ENCODE data around the gene HIP1R. TPM values are rescaled to one million over a fixed set of nuclear protein-coding genes. Genes with fewer than 3 reads are reported as not detected.

HIP1R gene
- total RNA-seq, 1 donor from 2014 or later: 61.1 TPM

DNA sequence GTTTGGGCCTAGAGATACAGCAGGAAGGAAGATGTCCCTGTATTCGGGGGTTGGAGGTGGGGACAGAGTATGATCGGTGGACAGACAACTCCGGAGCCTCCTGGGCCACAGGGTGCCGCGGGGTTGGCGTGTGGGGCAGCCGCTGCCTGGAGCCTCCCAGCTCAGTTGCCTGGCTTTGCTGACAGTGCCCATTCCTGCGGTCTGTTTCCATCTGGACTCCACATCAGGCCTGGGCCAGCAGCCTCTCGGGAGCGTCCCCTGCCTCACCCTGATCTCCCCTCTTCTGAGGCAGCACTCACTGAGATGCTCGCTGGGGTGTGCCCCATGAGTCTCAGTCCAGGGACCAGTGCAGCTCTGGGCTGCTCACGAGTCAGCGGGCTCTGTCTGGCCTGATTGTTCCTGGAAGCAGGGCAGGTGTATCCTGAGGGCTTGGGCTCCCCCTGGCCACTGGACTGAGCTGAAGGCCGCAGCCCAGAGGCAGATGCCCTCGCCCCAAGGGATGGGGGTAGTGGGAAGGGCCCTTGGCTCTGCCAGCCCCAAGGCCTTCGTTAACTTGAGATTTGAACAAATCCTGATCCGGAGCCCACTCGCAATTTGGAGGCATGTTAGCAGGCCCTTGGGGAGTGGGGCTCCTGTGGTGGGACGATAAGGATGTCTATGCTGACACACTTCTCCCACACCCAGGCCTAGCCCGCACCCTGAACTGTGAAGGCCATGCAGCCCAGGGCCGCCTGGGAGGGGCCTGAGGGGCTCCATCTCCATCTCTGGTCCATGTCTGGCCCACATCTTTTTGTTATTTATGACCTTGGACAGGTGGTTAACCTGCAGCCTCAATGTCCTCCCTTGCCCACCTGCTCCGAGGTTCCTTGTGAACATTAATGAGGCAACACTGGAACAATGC lies 7.5 kb downstream of the HIP1R start:
- DNase-seq (ENCODE audit: low spot score, unreplicated experiment): no peak
- Mint-ChIP-seq H3K27me3 (no peaks in the 10 kb centered on the region), H3K36me3 (ENCODE audit: insufficient read depth) (no peaks in the 10 kb centered on the region), H3K4me3 (ENCODE audit: low read depth) (no peak overlapping the region), H3K27ac (no peak overlapping the region), H3K9me3 (ENCODE audit: low read depth) (no peaks in the 10 kb centered on the region), H3K4me1 (ENCODE audit: low read depth) (peaks cover 27% of the 10 kb centered on the region)
- TF ChIP-seq, protein P1, sequence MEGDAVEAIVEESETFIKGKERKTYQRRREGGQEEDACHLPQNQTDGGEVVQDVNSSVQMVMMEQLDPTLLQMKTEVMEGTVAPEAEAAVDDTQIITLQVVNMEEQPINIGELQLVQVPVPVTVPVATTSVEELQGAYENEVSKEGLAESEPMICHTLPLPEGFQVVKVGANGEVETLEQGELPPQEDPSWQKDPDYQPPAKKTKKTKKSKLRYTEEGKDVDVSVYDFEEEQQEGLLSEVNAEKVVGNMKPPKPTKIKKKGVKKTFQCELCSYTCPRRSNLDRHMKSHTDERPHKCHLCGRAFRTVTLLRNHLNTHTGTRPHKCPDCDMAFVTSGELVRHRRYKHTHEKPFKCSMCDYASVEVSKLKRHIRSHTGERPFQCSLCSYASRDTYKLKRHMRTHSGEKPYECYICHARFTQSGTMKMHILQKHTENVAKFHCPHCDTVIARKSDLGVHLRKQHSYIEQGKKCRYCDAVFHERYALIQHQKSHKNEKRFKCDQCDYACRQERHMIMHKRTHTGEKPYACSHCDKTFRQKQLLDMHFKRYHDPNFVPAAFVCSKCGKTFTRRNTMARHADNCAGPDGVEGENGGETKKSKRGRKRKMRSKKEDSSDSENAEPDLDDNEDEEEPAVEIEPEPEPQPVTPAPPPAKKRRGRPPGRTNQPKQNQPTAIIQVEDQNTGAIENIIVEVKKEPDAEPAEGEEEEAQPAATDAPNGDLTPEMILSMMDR (IDR thresholded peaks at IDR 0.05; ENCODE audit: unreplicated experiment): no peak

DNA sequence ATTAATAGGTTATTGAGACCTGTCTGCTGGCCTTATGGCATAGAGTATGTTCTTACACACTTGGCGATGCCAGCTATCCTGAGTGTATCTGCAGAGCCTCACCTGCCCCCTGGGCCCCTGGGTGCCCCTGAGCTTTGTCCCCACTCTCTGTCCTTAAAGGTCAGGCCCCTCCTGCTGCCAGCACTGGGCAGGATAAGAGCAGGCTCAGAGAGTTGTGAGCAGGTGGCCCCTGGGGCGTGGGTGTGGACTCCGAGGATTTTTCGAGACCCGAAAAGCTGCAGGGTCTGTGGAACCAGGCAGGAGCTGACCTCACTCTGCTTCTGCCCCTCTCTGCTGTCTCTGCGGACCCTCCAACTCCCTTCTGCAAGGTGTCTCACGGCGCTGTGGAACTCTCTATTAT lies 8.2 kb downstream of the HIP1R start:
- H3K4me3 Mint-ChIP-seq (ENCODE audit: low read depth): no peak overlapping the region
- TF ChIP-seq, protein P1 (IDR thresholded peaks at IDR 0.05; ENCODE audit: unreplicated experiment): no peak

DNA sequence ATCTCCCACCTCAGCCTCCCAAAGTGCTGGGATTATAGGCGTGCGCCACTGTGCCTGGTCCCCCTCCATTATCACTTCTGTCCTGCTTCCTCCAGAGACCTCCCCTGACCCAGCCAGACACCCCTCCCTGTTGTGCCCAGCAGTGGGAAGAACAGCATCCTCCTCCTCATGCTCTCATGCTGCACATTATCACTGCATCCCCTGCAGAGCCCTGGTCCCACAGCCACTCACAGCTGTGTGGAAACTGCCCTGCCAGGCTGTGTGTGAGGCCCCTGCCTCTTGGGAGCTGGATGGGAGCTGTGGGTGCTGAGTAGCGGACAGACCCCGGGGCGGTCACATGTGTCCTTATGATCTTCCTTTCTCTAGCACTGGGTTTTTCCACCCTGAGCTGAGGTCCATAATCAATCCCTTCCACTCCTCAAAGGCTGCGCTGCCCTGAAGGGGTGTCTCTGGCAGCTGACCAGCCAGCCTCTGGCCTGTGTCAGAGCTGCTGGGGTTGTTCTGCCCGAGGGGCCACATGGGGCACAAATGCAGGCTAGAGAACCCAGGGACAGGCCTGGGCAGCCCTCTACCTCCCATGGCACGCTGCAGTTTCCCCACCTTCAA lies 9.2 kb downstream of the HIP1R start:
- Mint-ChIP-seq H3K4me3 (ENCODE audit: low read depth) (no peak overlapping the region), H3K27ac (no peak overlapping the region), H3K4me1 (ENCODE audit: low read depth) (peaks cover 10% of the 10 kb centered on the region), H3K36me3 (ENCODE audit: insufficient read depth) (peaks cover under 1% of the 10 kb centered on the region), H3K27me3 (no peaks in the 10 kb centered on the region), H3K9me3 (ENCODE audit: low read depth) (no peaks in the 10 kb centered on the region)
- TF ChIP-seq, protein P1 (IDR thresholded peaks at IDR 0.05; ENCODE audit: unreplicated experiment): no peak
- DNase-seq (ENCODE audit: low spot score, unreplicated experiment): no peak

More for the DNA sequence above, 8.2 kb downstream of the HIP1R start:
- Mint-ChIP-seq H3K36me3 (ENCODE audit: insufficient read depth) (no peaks in the 10 kb centered on the region), H3K4me1 (ENCODE audit: low read depth) (peaks cover 20% of the 10 kb centered on the region), H3K27me3 (no peaks in the 10 kb centered on the region), H3K27ac (peak overlapping the region; percentile 49), H3K9me3 (ENCODE audit: low read depth) (no peaks in the 10 kb centered on the region)
- DNase-seq (ENCODE audit: low spot score, unreplicated experiment): no peak

DNA sequence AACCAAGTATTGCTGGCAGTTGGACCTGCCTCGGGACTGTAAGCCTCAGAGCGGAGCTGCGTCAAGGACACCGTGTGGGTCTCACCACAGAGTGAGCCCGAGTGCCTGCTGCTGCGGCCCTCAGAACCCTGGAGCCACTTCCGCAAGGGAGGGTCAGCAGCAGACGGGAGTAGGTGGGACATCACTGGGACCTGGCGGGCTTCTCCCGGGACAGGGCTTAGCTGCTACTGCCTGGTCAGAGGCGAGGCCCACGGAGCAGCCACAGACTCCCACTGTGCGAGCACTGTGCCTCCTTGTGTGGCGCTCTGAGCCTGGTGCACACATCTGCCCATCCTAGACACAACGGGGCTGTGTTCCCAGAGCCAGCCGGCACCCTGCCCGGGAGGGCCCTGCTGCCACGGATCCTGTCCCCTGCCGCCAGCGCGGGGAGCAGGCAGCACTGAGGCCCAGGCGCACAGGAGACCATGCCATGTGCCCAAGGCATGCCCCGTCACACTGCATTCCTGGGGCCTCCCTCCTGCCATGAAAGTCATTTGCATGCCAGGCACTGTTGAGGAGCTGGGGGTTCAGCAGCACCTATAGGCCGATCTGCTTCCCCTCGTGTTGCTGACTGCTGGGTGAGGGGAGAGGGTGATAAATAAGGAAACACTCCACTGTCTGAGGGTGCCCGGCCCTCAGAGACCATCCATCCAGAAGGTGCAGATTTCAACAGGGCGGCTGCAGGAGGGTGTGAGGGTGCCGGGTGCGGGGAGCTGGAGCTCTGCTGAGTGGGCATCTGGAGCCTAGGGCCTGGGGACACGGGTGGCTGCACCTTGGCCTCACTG lies 10.0 kb downstream of the HIP1R start:
- no peaks in the 10 kb centered on the region for H3K27me3 Mint-ChIP-seq
- peaks cover 8% of the 10 kb centered on the region for H3K4me1 Mint-ChIP-seq (ENCODE audit: low read depth)
- no peak overlapping the region for H3K4me3 Mint-ChIP-seq (ENCODE audit: low read depth)
- peaks cover 5% of the 10 kb centered on the region for H3K36me3 Mint-ChIP-seq (ENCODE audit: insufficient read depth)
- H3K9me3 Mint-ChIP-seq (ENCODE audit: low read depth): no peaks in the 10 kb centered on the region
- no peak overlapping the region for H3K27ac Mint-ChIP-seq
- TF ChIP-seq, protein P1 (IDR thresholded peaks at IDR 0.05; ENCODE audit: unreplicated experiment): no peak
- no peak for DNase-seq (ENCODE audit: low spot score, unreplicated experiment)

All from progenitor cell of endocrine pancreas (in vitro differentiated cells).